OCI-LY7 (cell line): ENCODE measurements around the gene STH. TPM values are rescaled to one million over a fixed set of nuclear protein-coding genes. Genes with fewer than 3 reads are reported as not detected.

Source experiments
- Bru-seq: library from RNA; stranded (reverse); fragments of 400-500 nt; gene quantifications from one replicate; lab custom pipeline; 2021; lab: Mats Ljungman, UMichigan
- BruChase-seq, 2 experiments: library from RNA; stranded (reverse); fragments of 400-500 nt; gene quantifications; one replicate each; lab custom pipeline; 2021; lab: Mats Ljungman, UMichigan
- BruUV-seq: library from RNA; stranded (reverse); fragments of 400-500 nt; replicated peaks from 2 replicates; lab custom pipeline; 2021; lab: Mats Ljungman, UMichigan
- CTCF ChIA-PET: fragments of 300-600 bp; sonication (Branson Sonifier 250); formaldehyde crosslinking; loops from one replicate; lab custom pipeline; 2022; ENCODE audit warnings: antibody characterized with exemption; ENCODE audit not compliant: unreplicated experiment; lab: Charles Lee
- POLR2A ChIA-PET: fragments of 300-600 bp; sonication (Branson Sonifier 250); formaldehyde crosslinking; loops from one replicate; lab custom pipeline; 2022; ENCODE audit warnings: antibody characterized with exemption; lab: Charles Lee
- DNase-seq: peaks from one replicate; pipeline ENCODE4 v3.0.0-alpha.2; 2015; ENCODE audit warnings: low spot score
- H2AFZ ChIP-seq: fragments of 200-600 bp; sonication (generic), shearing (Covaris generic); 2 replicates; pipeline ENCODE4 v1.6.1; 2014; ENCODE audit warnings: mild to moderate bottlenecking, antibody characterized with exemption, low read length, moderate library complexity
- H3K27ac ChIP-seq: fragments of 200-600 bp; sonication (generic); 2 replicates; pipeline ENCODE4 v1.5.1; 2014; ENCODE audit warnings: mixed run types, low read depth, mild to moderate bottlenecking, moderate library complexity, low read length, inconsistent platforms; ENCODE audit not compliant: poor library complexity, severe bottlenecking
- H3K36me3 ChIP-seq: fragments of 200-600 bp; sonication (generic); 2 replicates; pipeline ENCODE4 v1.6.1; 2014; ENCODE audit warnings: mild to moderate bottlenecking, antibody characterized with exemption, low read length, moderate library complexity, mixed read lengths; ENCODE audit not compliant: insufficient read depth
- H3K4me1 ChIP-seq: fragments of 200-600 bp; sonication (generic); 2 replicates; pipeline ENCODE4 v1.5.1; 2014; ENCODE audit warnings: mild to moderate bottlenecking, low read length; ENCODE audit not compliant: insufficient read depth, poor library complexity, severe bottlenecking
- H3K4me2 ChIP-seq: fragments of 200-600 bp; sonication (generic); 2 replicates; pipeline ENCODE4 v1.6.1; 2014; ENCODE audit warnings: mild to moderate bottlenecking, low read length
- H3K4me3 ChIP-seq: fragments of 200-600 bp; sonication (generic); 2 replicates; pipeline ENCODE4 v1.5.1; 2014; ENCODE audit warnings: mild to moderate bottlenecking, low read depth, low read length; ENCODE audit not compliant: poor library complexity, severe bottlenecking
- H3K79me2 ChIP-seq: fragments of 200-600 bp; sonication (generic); 2 replicates; pipeline ENCODE4 v1.6.1; 2016; ENCODE audit warnings: low read depth, mild to moderate bottlenecking, low read length, moderate library complexity, mixed read lengths; ENCODE audit not compliant: insufficient read depth
- H3K9me2 ChIP-seq: fragments of 200-600 bp; sonication (generic); 2 replicates; pipeline ENCODE4 v1.6.1; 2016; ENCODE audit warnings: mild to moderate bottlenecking, low read length, mixed read lengths; ENCODE audit not compliant: insufficient read depth
- H3K9me3 ChIP-seq: fragments of 200-600 bp; sonication (generic); 2 replicates; pipeline ENCODE4 v1.6.1; 2014; ENCODE audit warnings: mild to moderate bottlenecking, mixed run types, low read length, mixed read lengths
- H4K20me1 ChIP-seq: fragments of 200-600 bp; sonication (generic); 2 replicates; pipeline ENCODE4 v1.6.1; 2014; ENCODE audit warnings: mild to moderate bottlenecking, antibody characterized with exemption, low read length, moderate library complexity, mixed read lengths; ENCODE audit not compliant: insufficient read depth
- EZH2phosphoT487 ChIP-seq: fragments of 200-600 bp; sonication (generic); IDR thresholded peaks from 2 replicates; pipeline ENCODE4 v1.6.1; 2018; ENCODE audit warnings: low read depth, borderline replicate concordance, mild to moderate bottlenecking, mixed run types, antibody characterized with exemption, low read length, moderate library complexity, mixed read lengths
- intact Hi-C: fragments of 100-400 bp; cut with micrococcal nuclease; formaldehyde crosslinking; loops from one replicate; pipeline ENCODE4 v1.10.0; 2022; ENCODE audit not compliant: unreplicated experiment
- long read RNA-seq: library from polyadenylated mRNA; stranded (forward); transcript quantifications from one replicate; pipeline ENCODE4 v2.0.0, GENCODE V29; 2022
- total RNA-seq, 2 experiments: library from RNA; depleted of rRNA in 1 of 2; stranded (reverse); fragments of >200 nt in 1 of 2; shearing (Covaris generic) in 1 of 2; gene quantifications; 2 replicates each; pipeline ENCODE4 v1.2.3, GENCODE V29; 2014 to 2022
- TF ChIP-seq, protein P1 (sequence below): fragments of 200-600 bp; sonication (generic); conservative IDR thresholded peaks from 2 replicates; pipeline ENCODE4 v1.5.1; 2014; ENCODE audit warnings: mild to moderate bottlenecking, antibody characterized with exemption, low read length, moderate library complexity, mixed read lengths

The STH gene, protein sequence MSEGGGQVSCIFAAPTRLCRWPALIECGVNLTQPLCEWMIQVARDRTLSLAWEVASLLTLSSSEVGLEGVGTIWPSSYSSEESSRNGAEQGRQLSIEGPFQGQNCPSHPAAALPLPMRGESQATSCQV
- total RNA-seq (2014; rRNA removed; shearing (Covaris generic)) = not detected in 2 replicates
- not detected in 2 replicates for total RNA-seq (2022)
- Bru-seq, nascent RNA = not detected
- not detected for BruChase-seq, experiment 1, labeled RNA remaining after a 6-hour chase
- BruChase-seq, experiment 2, labeled RNA remaining after a 2-hour chase = not detected
- long read RNA-seq = 0 reads

DNA sequence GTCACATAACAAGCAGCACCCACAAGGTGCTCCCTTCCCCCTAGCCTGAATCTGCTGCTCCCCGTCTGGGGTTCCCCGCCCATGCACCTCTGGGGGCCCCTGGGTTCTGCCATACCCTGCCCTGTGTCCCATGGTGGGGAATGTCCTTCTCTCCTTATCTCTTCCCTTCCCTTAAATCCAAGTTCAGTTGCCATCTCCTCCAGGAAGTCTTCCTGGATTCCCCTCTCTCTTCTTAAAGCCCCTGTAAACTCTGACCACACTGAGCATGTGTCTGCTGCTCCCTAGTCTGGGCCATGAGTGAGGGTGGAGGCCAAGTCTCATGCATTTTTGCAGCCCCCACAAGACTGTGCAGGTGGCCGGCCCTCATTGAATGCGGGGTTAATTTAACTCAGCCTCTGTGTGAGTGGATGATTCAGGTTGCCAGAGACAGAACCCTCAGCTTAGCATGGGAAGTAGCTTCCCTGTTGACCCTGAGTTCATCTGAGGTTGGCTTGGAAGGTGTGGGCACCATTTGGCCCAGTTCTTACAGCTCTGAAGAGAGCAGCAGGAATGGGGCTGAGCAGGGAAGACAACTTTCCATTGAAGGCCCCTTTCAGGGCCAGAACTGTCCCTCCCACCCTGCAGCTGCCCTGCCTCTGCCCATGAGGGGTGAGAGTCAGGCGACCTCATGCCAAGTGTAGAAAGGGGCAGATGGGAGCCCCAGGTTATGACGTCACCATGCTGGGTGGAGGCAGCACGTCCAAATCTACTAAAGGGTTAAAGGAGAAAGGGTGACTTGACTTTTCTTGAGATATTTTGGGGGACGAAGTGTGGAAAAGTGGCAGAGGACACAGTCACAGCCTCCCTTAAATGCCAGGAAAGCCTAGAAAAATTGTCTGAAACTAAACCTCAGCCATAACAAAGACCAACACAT, at the start of gene STH:
STH (plus strand) TSS at position 264 of the 913 bp plus-strand sequence; CDS start at position 294, 30 bp downstream.
- H3K27ac ChIP-seq = no peak within 1 kb of the TSS
- H3K36me3 ChIP-seq = no peaks in the 10 kb centered on the region
- no peak for DNase-seq
- H3K4me1 ChIP-seq = no peaks in the 10 kb centered on the region
- H3K79me2 ChIP-seq = no peaks in the 10 kb centered on the region
- no peaks in the 10 kb centered on the region for H3K9me2 ChIP-seq
- no TSS peak for BruUV-seq
- H3K9me3 ChIP-seq = no peaks in the 10 kb centered on the region
- ChIA-PET CTCF (no interaction called here), POLR2A (no interaction called here)
- no peak within 1 kb of the TSS for H3K4me3 ChIP-seq
- no peak within 1 kb of the TSS for H3K4me2 ChIP-seq
- intact Hi-C loops = no loop called here
- H4K20me1 ChIP-seq = no peaks in the 10 kb centered on the region
- no peak within 1 kb of the TSS for H2AFZ ChIP-seq
- TF ChIP-seq, protein P1, sequence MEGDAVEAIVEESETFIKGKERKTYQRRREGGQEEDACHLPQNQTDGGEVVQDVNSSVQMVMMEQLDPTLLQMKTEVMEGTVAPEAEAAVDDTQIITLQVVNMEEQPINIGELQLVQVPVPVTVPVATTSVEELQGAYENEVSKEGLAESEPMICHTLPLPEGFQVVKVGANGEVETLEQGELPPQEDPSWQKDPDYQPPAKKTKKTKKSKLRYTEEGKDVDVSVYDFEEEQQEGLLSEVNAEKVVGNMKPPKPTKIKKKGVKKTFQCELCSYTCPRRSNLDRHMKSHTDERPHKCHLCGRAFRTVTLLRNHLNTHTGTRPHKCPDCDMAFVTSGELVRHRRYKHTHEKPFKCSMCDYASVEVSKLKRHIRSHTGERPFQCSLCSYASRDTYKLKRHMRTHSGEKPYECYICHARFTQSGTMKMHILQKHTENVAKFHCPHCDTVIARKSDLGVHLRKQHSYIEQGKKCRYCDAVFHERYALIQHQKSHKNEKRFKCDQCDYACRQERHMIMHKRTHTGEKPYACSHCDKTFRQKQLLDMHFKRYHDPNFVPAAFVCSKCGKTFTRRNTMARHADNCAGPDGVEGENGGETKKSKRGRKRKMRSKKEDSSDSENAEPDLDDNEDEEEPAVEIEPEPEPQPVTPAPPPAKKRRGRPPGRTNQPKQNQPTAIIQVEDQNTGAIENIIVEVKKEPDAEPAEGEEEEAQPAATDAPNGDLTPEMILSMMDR = no peak
- no peak for TF ChIP-seq EZH2phosphoT487

DNA sequence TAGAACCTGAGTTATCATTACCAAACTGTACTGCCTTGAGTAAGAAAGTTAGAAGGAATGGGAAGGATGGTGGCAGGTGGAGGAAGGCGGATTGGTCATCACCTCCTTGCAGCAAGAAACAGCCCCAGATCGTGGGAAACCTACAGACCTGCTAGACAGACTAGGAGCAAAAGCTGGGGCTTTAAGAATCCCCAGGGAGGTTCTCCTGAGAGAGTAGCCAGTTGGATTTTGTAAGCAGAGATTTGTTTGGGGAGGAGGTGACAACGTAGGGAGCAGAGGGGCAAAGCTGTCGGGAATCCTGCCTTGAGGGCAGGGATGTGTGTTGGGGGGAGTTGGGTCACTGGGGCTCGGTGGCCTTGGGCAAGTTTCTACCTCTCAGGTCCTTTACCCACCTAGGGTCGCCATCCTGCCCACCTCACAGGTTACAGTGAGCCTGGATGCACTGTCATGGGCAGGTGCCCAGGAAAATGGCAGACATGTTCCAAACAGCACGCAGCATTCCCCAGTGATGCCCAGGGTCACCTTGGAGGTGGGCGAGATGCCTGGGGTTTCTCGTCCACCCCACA, 49.2 kb upstream of the STH start:
- no peaks in the 10 kb centered on the region for H3K79me2 ChIP-seq
- no peaks in the 10 kb centered on the region for H3K9me2 ChIP-seq
- H3K27ac ChIP-seq = no peak overlapping the region
- H3K4me2 ChIP-seq = no peak overlapping the region
- no peak for DNase-seq
- ChIA-PET POLR2A (no interaction called here), CTCF (interaction anchor here (0.6 kb wide), 1 partner anchor 49 kb away, joined by 3 read pairs; no protein-coding TSS in a partner anchor)
- no peaks in the 10 kb centered on the region for H3K4me1 ChIP-seq
- no peak for TF ChIP-seq EZH2phosphoT487
- TF ChIP-seq, protein P1 = no peak
- no peak overlapping the region for H2AFZ ChIP-seq
- H3K36me3 ChIP-seq = no peaks in the 10 kb centered on the region
- H3K9me3 ChIP-seq = no peaks in the 10 kb centered on the region
- intact Hi-C loops = no loop called here
- BruUV-seq = no TSS peak
- no peaks in the 10 kb centered on the region for H4K20me1 ChIP-seq
- H3K4me3 ChIP-seq = no peak overlapping the region
